Mesendoderm (in vitro differentiated cells): ENCODE results near the gene ANKRD65.
"Not testable (repeated sequence)": the region's sequence is repeated elsewhere in the genome, so short reads cannot be mapped to it uniquely, and the experiment has no call there.

Source experiments
- DNase-seq: peaks from one replicate; pipeline ENCODE4 v3.0.0; 2013
- H2AK5ac ChIP-seq: 2 replicates; pipeline ENCODE4 v1.6.1; 2013; ENCODE audit warnings: low read length, inconsistent platforms
- H2BK120ac ChIP-seq: 2 replicates; pipeline ENCODE4 v1.6.1; 2013; ENCODE audit warnings: low read depth, mild to moderate bottlenecking, low read length, moderate library complexity, mixed read lengths
- H2BK15ac ChIP-seq: replicated peaks from 2 replicates; pipeline ENCODE4 v1.6.1; 2013; ENCODE audit warnings: low read depth, mild to moderate bottlenecking, moderate library complexity
- H2BK5ac ChIP-seq: 2 replicates; pipeline ENCODE4 v1.6.1; 2013; ENCODE audit warnings: low read length, inconsistent platforms
- H3K18ac ChIP-seq: 2 replicates; pipeline ENCODE4 v1.6.1; 2013; ENCODE audit warnings: mild to moderate bottlenecking, low read length, mixed read lengths
- H3K23ac ChIP-seq: one replicate; pipeline ENCODE4 v1.6.1; 2013; ENCODE audit warnings: low read length
- H3K27ac ChIP-seq: 2 replicates; pipeline ENCODE4 v1.5.1; 2013; ENCODE audit warnings: low read depth, mild to moderate bottlenecking, inconsistent platforms, low read length, moderate library complexity
- H3K27me3 ChIP-seq: 2 replicates; pipeline ENCODE4 v1.6.1; 2013; ENCODE audit warnings: low read length, control low read depth, mild to moderate bottlenecking, inconsistent platforms; ENCODE audit not compliant: insufficient read depth, poor library complexity
- H3K36me3 ChIP-seq: 2 replicates; pipeline ENCODE4 v1.6.1; 2013; ENCODE audit warnings: low read length, inconsistent platforms; ENCODE audit not compliant: control insufficient read depth, insufficient read depth
- H3K4ac ChIP-seq: one replicate; pipeline ENCODE4 v1.6.1; 2013; ENCODE audit warnings: low read depth, mild to moderate bottlenecking, low read length, moderate library complexity
- H3K4me1 ChIP-seq: 2 replicates; pipeline ENCODE4 v1.6.1; 2013; ENCODE audit warnings: low read depth, low read length, inconsistent platforms; ENCODE audit not compliant: control insufficient read depth
- H3K4me2 ChIP-seq: 2 replicates; pipeline ENCODE4 v1.6.1; 2013; ENCODE audit warnings: low read length
- H3K4me3 ChIP-seq: 2 replicates; pipeline ENCODE4 v1.5.1; 2013; ENCODE audit warnings: mild to moderate bottlenecking, low read length
- H3K56ac ChIP-seq: one replicate; pipeline ENCODE4 v1.6.1; 2013; ENCODE audit warnings: low read length
- H3K79me1 ChIP-seq: 2 replicates; pipeline ENCODE4 v1.6.1; 2013; ENCODE audit warnings: low read length, inconsistent platforms
- H3K79me2 ChIP-seq: 2 replicates; pipeline ENCODE4 v1.6.1; 2013; ENCODE audit warnings: mild to moderate bottlenecking, low read length; ENCODE audit not compliant: control insufficient read depth, insufficient read depth
- H3K9ac ChIP-seq: 2 replicates; pipeline ENCODE4 v1.6.1; 2013; ENCODE audit warnings: low read length, inconsistent platforms
- H4K5ac ChIP-seq: one replicate; pipeline ENCODE4 v1.6.1; 2013; ENCODE audit warnings: low read length
- H4K8ac ChIP-seq: one replicate; pipeline ENCODE4 v1.6.1; 2013; ENCODE audit warnings: low read depth, mild to moderate bottlenecking, control low read depth, low read length, moderate library complexity
- WGBS: extraction: QIAGEN DNeasy Blood & Tissue Kit; methylation state at CpG from one replicate; pipeline ENCODE4 v1.1.7; 2013; ENCODE audit warnings: low lambda C conversion rate, missing lambda C conversion rate; ENCODE audit not compliant: insufficient coverage; ENCODE audit errors: extremely low coverage; 5-methylcytosine and 5-hydroxymethylcytosine counted together

ANKRD65 gene

DNA sequence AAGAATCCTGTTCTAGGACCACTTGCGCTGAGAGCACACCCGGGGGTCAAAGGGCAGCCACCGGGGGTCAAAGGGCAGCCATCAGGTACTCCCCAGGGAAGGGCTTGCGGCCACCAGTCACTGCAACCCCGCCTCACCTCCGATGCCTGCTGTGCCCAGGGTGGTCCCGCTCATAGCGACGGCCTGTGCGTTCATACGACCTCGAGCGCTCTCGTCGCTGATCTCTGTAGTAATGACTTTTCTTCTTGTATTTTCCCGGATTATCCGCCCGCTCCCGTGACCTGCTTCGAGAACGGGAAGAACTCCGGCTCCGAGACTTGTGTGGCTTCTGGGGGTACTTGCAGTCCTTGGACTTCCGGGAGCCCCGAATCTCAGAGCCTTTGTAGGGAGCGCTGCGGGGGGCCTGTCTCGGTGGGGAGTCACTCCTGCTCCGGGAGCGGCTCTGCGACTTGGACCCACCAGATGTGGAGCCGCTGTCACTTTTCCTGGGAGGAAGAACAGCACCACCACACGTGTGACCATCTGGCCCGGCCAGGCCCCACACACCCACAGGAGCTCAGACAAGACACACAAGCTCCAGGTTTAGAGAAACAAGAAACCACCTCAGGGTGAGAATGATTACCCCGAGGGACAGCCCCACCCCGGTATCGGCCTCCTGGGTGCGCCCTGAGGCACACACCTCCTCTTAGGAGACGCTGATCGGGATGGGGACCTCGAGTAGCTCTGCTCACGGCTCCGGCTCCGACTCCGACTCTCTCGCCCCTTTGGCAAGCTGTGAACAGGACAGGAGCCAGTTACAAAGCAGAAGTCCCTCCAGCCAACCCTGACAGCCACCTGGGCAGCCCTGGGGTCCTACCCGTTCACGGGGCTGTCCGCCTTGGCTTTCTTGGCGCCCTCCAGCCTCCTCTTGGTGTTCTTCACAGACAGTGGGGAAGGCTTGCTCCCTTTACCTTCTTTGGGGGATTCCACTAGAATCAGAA lies 33.7 kb downstream of the ANKRD65 start:
- Histone ChIP-seq H3K4ac (no peak overlapping the region), H3K9ac (no peak overlapping the region), H3K79me2 (no peaks in the 10 kb centered on the region), H4K8ac (no peak overlapping the region), H4K5ac (no peak overlapping the region), H3K18ac (no peak overlapping the region), H3K27me3 (no peaks in the 10 kb centered on the region), H3K23ac (no peak overlapping the region), H2BK15ac (no peak overlapping the region), H3K27ac (no peak overlapping the region), H2AK5ac (no peak overlapping the region), H3K4me2 (no peak overlapping the region), H2BK5ac (no peak overlapping the region), H3K79me1 (peaks cover 1% of the 10 kb centered on the region), H3K56ac (no peak overlapping the region), H2BK120ac (no peak overlapping the region), H3K4me1 (no peaks in the 10 kb centered on the region), H3K36me3 (peaks cover 21% of the 10 kb centered on the region), H3K4me3 (no peak overlapping the region)
- no CpG with 5 or more reads among the region's 50 CpGs for WGBS
- no peak for DNase-seq

DNA sequence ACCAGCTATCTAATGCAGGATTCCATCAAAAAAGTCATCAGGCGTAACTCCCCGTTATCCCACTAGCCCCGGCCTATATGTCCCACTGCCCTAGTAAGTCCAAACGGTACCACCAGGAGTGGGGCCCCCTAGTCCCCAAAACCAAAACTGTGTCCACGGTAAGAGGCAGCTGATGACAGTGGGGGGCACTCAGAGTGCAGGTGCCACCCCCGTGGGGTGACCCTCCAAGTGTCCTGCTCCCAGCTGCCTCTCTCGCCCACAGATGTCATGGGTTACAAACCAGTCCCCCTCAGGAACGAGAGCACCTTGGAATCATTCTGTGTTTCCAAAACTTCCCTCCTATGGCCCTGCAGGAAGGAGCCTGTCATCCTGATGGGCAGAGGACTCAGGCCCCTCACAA lies 35.1 kb downstream of the ANKRD65 start:
- DNase-seq, result no peak
- no peak overlapping the region for H3K4me3 ChIP-seq
- H2BK15ac ChIP-seq, result no peak overlapping the region
- no peak overlapping the region for H3K56ac ChIP-seq
- no peak overlapping the region for H3K9ac ChIP-seq
- H2AK5ac ChIP-seq, result no peak overlapping the region
- no peak overlapping the region for H4K8ac ChIP-seq
- no peak overlapping the region for H3K18ac ChIP-seq
- no peak overlapping the region for H3K4ac ChIP-seq
- H3K27me3 ChIP-seq, result no peaks in the 10 kb centered on the region
- H3K23ac ChIP-seq, result no peak overlapping the region
- peaks cover 17% of the 10 kb centered on the region for H3K36me3 ChIP-seq
- H3K79me1 ChIP-seq, result peaks cover 2% of the 10 kb centered on the region
- H3K4me1 ChIP-seq, result no peaks in the 10 kb centered on the region
- no peak overlapping the region for H3K4me2 ChIP-seq
- no peak overlapping the region for H3K27ac ChIP-seq
- no peaks in the 10 kb centered on the region for H3K79me2 ChIP-seq
- no peak overlapping the region for H2BK120ac ChIP-seq
- no peak overlapping the region for H4K5ac ChIP-seq
- WGBS, result no CpG with 5 or more reads among the region's 8 CpGs
- no peak overlapping the region for H2BK5ac ChIP-seq

GRCh38 chr1:1385339-1385738 lies 35.7 kb downstream of the ANKRD65 start:
- H3K9ac ChIP-seq, H3K23ac ChIP-seq, H3K18ac ChIP-seq, H3K27ac ChIP-seq, H3K79me2 ChIP-seq, H3K4me1 ChIP-seq, H2AK5ac ChIP-seq, H3K79me1 ChIP-seq, H2BK120ac ChIP-seq, H3K27me3 ChIP-seq, H3K4me3 ChIP-seq, H3K4me2 ChIP-seq, H2BK5ac ChIP-seq, H4K8ac ChIP-seq, H2BK15ac ChIP-seq, H3K4ac ChIP-seq, DNase-seq, H3K56ac ChIP-seq, H4K5ac ChIP-seq: not testable (repeated sequence)
- WGBS, result no CpG with 5 or more reads among the region's 29 CpGs
- peaks cover 17% of the 10 kb centered on the region for H3K36me3 ChIP-seq

- Histone ChIP-seq H3K4ac (no peak overlapping the region), H3K9ac (no peak overlapping the region), H3K4me1 (no peaks in the 10 kb centered on the region), H2BK5ac (no peak overlapping the region), H3K23ac (no peak overlapping the region), H3K4me2 (no peak overlapping the region), H3K27me3 (no peaks in the 10 kb centered on the region), H2BK120ac (no peak overlapping the region), H3K56ac (no peak overlapping the region), H3K4me3 (no peak overlapping the region), H2BK15ac (no peak overlapping the region), H4K5ac (no peak overlapping the region), H3K27ac (no peak overlapping the region), H2AK5ac (no peak overlapping the region), H3K79me1 (peaks cover 2% of the 10 kb centered on the region), H4K8ac (no peak overlapping the region), H3K18ac (no peak overlapping the region), H3K36me3 (peaks cover 2% of the 10 kb centered on the region), H3K79me2 (no peaks in the 10 kb centered on the region)
- no CpG with 5 or more reads among the region's 8 CpGs for WGBS
- DNase-seq, result no peak
These were observed 39.8 kb downstream of the ANKRD65 start for GRCh38 chr1:1381294-1381693.

GRCh38 chr1:1380860-1381259 lies 40.2 kb downstream of the ANKRD65 start:
- Histone ChIP-seq H3K9ac (no peak overlapping the region), H3K4me1 (no peaks in the 10 kb centered on the region), H3K27me3 (no peaks in the 10 kb centered on the region), H3K18ac (no peak overlapping the region), H3K4ac (no peak overlapping the region), H3K79me2 (no peaks in the 10 kb centered on the region), H3K36me3 (no peaks in the 10 kb centered on the region), H3K27ac (no peak overlapping the region), H2BK120ac (no peak overlapping the region), H3K79me1 (peaks cover 2% of the 10 kb centered on the region), H3K56ac (no peak overlapping the region), H3K4me3 (no peak overlapping the region), H2BK15ac (no peak overlapping the region), H3K23ac (no peak overlapping the region), H2BK5ac (no peak overlapping the region), H3K4me2 (no peak overlapping the region), H4K5ac (no peak overlapping the region), H2AK5ac (no peak overlapping the region), H4K8ac (no peak overlapping the region)
- no peak for DNase-seq
- no CpG with 5 or more reads among the region's 16 CpGs for WGBS
